RWPE1 (cell line): ENCODE results near the gene COL16A1.

Experiments
- CTCF ChIA-PET: fragments of 350-600 bp; sonication (Branson Sonifier 250); formaldehyde crosslinking; extraction: SDS; loops from one replicate; lab custom pipeline; 2021; lab: Yijun Ruan, JAX
- POLR2A ChIA-PET: fragments of 400-600 bp; formaldehyde crosslinking; extraction: SDS; loops from one replicate; lab custom pipeline; 2020; ENCODE audit warnings: antibody characterized with exemption; ENCODE audit not compliant: low non-redundant PET; lab: Yijun Ruan, JAX
- DNase-seq: peaks from one replicate; pipeline ENCODE4 v3.0.0; 2012; ENCODE audit warnings: low spot score
- H3K27ac ChIP-seq: fragments of 450-650 bp; 2 replicates; pipeline ENCODE4 v1.5.1; 2017
- CTCF ChIP-seq: fragments of 450-650 bp; conservative IDR thresholded peaks from 2 replicates; pipeline ENCODE4 v1.5.1; 2017; ENCODE audit warnings: low read depth, mild to moderate bottlenecking

The COL16A1 gene

GRCh38 chr1:31749785-31750735 lies 46.2 kb upstream of the COL16A1 start:
- TF ChIP-seq CTCF: no peak
- POLR2A ChIA-PET: no interaction called here
- CTCF ChIA-PET: interaction anchor here (0.6 to 0.7 kb wide), 3 partner anchors 13 to 189 kb away, joined by 3 to 4 read pairs (median 3); partner anchors contain the start of gene COL16A1
- no peak overlapping the region for H3K27ac ChIP-seq
- no peak for DNase-seq

- no peak for TF ChIP-seq CTCF
- H3K27ac ChIP-seq: no peak overlapping the region
- ChIA-PET POLR2A (no interaction called here), CTCF (interaction anchor here (0.9 kb wide), 1 partner anchor 11 kb away, joined by 3 read pairs; no protein-coding TSS in a partner anchor)
- DNase-seq: no peak
Observed at GRCh38 chr1:31748365-31748764, 44.5 kb upstream of the COL16A1 start.

GRCh38 chr1:31747304-31747703 lies 43.5 kb upstream of the COL16A1 start:
- no peak for TF ChIP-seq CTCF
- CTCF ChIA-PET: no interaction called here

GRCh38 chr1:31746687-31747086 lies 42.9 kb upstream of the COL16A1 start:
- no peak overlapping the region for H3K27ac ChIP-seq
- DNase-seq: no peak
- ChIA-PET POLR2A (no interaction called here), CTCF (interaction anchor here (1.4 to 2.0 kb wide), 2 partner anchors 82 to 96 kb away, joined by 3 to 6 read pairs; no protein-coding TSS in a partner anchor)
- TF ChIP-seq CTCF: no peak

More at GRCh38 chr1:31747304-31747703, 43.5 kb upstream of the COL16A1 start:
- POLR2A ChIA-PET: no interaction called here
- no peak overlapping the region for H3K27ac ChIP-seq
- no peak for DNase-seq

- no peak; the same call in 1 of the 2 replicates for TF ChIP-seq CTCF
- ChIA-PET POLR2A (no interaction called here), CTCF (interaction anchor here (0.5 to 2.0 kb wide), 7 partner anchors 12 to 308 kb away, joined by 3 to 7 read pairs (median 3); no protein-coding TSS in a partner anchor)
- no peak for DNase-seq
- peak overlapping the region; percentile 19; the same call in 1 of the 2 replicates for H3K27ac ChIP-seq
Observed at GRCh38 chr1:31745946-31746670, 42.3 kb upstream of the COL16A1 start.
